ENCODE results near the gene STK11.
"Not testable (repeated sequence)": the region's sequence is repeated elsewhere in the genome, so short reads cannot be mapped to it uniquely, and the experiment has no call there.

Gene STK11

DNA sequence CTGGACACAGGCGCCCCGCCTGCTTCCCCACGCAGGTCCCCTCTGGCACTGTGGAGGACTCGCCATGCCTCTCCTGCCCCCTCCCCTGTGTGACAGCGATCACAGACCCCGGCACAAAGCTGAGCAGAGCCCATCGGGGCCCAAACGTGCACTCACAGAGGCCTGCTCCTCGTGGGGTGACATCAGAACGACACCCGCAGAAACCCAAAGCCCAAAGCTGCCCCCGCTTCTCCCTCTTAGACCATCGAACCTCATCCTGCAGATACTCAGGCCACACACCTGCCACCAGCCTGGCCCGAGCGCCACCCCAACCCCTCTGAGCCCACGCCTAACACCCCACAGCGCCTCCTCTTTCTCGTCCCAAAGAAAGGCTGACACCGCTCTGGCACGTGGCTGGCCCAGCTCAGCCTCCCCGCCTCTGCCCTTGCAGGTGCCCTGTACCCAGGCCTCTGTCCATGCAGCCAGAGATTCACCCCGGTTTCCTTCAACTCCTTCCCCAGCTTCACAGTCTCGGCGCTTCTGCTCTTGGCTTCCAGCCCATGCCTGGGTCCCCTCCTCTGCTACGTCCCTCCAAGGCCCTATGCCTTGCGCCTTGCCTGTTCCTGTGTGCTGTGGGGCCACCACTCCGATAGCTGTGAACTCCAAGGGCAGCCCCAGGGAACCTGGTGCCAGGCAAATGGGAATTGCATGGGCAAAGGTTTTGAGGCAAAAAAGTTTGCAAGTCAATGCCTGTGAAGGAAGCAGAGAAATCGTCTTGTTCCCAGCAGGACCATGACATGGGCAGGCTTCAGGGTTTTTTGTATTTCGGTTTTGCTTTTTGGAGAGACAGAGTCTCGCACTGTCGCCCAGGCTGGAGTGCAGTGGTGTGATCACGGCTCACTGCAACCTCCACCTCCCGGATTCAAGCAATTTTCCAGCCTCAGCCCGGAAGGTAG lies 33.1 kb downstream of the STK11 start:
- no peak for DNase-seq (ENCODE audit: low read depth)

DNA sequence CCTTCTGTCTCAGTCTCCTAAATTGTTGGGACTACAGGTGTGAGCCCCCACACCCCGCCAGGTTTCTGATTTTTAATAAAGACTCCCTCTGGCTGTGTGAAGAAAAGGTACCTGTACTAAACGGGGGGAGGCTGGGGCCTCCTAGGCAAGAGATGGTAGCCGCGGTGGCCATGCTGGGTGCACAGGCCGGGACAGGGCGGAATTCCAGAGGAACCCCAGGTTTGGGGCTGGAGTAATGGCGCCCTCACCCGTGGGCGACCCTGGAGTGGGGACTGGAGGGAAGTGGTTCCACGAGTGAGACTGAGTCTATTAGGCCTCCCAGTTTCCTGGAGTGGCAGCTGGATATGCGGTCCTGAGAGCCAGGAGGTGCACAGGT lies 33.8 kb downstream of the STK11 start:
- DNase-seq (ENCODE audit: low read depth): no peak

DNA sequence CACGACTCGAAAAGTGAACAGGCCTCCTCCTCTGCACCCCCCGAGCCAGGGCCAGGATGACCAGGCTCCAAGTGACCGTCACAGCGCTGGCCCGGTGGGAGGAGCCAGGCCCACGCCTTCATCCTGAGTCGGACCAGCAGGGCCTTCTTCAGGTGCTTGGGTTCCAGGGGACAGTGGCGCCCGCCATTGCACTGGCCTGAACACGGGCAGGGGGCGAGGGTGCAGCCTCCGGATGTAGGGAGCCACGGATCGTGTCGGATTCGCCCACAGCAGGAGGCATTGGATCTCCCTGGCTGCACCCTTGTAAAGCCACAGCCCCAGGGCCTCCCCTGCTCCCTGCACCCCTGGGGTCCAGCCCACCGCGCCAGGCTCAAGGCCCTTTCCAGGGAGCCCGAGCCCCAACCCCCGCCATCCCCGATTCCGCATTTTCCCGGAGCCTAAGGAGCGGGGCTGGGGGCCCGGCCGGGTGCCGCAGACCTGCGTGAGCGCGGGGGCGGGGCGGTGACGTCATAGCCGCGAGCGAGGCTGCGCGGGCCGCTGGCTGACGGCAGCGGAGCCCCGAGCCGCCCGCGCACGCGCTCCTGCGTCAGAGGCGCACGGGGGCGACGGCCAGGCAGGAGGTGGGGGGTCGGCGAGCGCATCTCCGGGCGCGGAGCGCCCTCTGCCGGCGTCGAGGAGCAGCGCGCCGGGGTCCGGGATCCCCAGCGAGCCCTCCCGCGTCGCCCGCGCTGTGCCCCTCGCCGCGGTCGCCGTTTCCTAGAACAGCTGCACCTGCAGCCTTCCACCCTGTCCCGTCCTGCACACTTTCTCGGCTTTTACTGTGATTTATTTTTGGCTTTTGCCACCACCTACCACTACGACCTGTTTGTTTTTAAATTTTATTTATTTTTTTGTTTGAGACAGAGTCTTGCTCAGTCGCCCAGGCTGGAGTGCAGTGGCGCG lies 34.5 kb downstream of the STK11 start:
- no peak for DNase-seq (ENCODE audit: low read depth)

DNA sequence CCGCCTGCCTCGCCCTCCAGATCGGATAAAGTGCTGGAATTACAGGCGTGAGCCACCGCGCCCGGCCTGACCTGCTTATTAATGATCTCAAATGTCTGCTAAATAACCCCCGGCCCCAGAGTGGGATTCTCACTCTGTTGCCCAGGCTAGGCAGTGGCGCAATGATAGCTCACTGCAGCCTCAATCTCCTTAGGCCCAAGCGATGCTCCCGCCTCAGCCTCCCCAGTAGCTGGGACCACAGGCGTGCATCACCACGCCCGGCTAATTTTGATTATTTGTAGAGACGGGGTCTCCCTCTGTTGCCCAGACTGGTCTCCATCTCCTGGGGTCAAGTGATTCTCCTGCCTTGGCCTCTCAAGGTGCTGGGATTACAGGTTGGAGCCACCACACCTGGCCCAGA lies 35.3 kb downstream of the STK11 start:
- no peak for DNase-seq (ENCODE audit: low read depth)

DNA sequence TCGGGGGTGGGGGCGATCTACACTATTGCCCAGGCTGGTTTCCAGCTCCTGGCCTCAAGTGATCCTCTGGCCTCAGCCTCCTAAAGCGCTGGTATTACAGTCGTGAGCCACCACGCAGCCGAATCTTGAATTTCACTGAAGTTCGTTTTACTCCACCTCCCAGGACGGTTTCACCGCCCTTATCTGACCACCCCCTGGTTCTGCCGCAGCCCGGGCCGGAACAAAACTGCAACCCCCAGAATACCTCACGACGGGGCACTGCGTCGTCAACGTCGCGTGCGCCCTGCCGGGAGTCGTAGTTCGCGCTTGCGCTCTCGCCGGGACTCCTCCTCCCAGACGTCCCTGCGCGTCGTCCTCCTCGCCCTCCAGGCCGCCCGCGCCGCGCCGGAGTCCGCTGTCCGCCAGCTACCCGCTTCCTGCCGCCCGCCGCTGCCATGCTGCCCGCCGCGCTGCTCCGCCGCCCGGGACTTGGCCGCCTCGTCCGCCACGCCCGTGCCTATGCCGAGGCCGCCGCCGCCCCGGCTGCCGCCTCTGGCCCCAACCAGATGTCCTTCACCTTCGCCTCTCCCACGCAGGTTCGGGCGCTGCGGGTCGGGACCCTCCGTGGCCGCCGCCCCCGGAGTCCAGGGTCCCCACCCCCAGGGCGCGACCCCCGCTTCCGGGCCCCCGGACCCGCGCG lies 36.0 kb downstream of the STK11 start, which contains the start of gene ATP5F1D:
Gene ATP5F1D, plus strand, starts transcription at position 335 of the 679 bp plus-strand sequence. Its CDS starts 100 bp downstream, at position 435.
- no peak for DNase-seq (ENCODE audit: low read depth)

DNA sequence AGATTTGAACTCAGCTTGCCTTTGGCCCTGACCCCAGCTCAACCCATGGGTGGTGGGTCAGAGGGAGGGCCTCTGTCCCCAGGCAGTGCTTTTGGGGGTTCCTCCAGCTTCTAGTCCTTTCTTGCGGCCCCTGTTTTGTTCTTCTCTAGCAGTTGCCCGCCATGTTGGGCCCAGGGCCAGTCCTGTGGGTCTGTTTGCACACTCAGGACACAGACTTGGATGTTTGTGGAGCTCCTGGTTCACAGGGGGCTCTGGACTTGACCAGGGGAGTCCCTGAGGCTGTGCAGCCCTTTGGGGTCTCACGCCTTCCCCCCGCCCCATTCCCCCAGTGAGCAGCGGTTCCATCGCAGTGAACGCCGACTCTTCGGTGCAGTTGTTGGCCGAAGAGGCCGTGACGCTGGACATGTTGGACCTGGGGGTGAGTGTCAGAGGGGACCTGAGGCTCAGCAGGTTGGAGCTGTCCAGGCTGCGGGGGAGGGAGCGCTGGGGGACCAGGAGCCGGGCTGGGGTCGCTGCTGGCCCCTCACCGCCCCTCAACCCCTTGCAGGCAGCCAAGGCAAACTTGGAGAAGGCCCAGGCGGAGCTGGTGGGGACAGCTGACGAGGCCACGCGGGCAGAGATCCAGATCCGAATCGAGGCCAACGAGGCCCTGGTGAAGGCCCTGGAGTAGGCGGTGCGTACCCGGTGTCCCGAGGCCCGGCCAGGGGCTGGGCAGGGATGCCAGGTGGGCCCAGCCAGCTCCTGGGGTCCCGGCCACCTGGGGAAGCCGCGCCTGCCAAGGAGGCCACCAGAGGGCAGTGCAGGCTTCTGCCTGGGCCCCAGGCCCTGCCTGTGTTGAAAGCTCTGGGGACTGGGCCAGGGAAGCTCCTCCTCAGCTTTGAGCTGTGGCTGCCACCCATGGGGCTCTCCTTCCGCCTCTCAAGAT lies 38.5 kb downstream of the STK11 start:
- no peak for DNase-seq (ENCODE audit: low read depth)

DNA sequence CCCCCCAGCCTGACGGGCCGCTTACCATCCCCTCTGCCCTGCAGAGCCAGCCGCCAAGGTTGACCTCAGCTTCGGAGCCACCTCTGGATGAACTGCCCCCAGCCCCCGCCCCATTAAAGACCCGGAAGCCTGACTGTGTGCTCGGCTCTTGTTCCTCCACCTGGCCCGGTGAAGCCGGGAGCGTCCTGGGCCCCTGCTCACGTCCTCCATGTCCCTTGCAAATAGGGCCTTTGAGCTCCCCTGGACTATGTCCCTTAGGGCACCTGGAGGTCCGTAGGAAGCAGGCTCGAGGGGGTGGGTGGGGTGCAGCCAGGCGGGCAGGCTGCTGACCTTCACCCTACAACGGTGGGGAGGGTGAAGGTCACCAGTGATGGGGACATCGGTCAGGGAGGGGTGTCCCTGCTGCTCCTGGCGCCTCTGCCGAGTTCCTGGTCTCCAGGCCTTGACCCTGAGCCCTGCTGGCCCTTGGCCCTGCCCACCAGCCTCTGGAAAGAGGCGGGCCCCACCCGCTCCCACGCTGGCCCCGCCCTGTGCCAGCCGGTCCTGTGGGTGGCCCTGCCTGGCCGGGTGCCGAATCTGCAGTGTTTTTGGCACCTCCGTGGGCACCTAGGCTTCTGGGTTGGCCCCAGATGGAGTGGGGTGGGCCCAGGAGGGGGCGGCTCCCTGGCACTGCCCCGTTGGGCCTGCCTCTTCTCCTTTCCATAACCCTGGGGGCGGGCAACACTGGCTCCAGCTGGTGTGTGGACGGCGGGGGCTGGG lies 39.3 kb downstream of the STK11 start:
- DNase-seq (ENCODE audit: low read depth): no peak

DNA sequence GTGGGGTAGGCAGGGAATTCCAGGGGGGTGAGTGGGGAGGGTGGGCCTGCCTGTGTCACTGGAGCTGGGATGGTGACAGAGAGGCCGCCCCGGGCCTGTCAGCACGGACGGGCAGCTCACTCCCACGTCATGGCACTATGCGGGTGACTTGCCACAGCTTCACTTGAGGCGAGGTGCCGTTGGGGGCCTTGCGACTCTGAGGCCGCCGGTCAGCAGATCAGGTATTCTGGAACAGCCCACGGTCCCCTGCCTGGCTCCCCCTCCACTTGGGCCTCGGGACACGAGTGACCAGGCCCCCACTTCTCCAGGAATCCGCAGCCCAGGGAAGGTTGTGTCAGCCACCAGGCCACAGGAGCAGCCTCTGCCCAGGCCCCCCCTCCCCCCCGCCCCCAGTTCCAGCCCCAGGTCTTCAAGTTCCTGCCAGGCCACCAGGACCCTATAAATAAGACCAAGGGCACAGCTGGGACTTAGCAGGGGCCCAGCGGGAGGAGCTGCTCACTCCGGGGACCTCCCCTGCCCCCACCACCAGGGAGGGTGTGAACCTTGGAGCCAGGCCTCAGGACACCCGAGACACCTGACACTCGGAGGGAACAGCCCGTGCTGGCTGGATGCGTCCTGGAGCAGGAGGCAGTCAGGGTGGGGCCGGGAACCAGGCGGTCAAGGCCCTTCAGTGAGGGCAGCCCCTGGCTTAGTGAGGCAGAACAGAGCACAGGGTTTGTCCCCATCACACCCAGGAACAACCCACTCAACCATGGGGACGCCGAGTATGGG lies 40.1 kb downstream of the STK11 start:
- DNase-seq (ENCODE audit: low read depth): no peak

DNA sequence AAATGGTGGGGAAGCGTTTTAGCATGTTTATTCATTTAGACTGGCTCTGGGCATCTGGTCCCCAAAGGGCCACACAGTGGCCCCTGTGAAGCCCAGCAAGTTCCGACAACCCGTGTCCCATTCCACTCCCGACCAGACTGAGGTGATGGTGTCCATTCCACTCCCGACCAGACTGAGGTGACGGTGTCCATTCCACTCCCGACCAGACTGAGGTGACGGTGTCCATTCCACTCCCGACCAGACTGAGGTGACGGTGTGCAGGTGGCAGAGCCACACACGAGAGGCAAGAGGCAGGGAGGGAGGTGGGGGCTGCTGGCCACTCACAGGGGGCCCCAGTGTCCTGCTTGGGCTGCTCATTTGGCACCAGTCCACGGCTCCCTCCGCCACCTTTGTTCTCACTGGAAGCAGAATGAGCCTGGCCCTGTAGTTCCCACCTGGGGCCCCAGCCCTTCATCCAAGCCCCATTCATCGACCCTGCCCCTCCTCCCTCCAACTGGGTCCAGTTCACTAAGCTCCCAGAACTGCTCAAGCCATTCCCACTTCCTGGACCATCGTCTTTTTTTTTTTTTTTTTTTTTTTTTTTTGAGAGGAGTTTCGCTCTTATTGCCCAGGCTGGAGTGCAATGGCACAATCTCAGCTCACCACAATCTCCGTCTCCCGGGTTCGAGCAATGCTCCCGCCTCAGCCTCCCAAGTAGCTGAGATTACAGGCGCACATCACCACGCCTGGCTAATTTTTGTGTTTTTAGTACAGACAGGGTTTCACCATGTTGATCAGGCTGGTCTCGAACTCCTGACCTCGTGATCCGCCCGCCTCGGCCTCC lies 40.9 kb downstream of the STK11 start:
- DNase-seq (ENCODE audit: low read depth): not testable (repeated sequence)

DNA sequence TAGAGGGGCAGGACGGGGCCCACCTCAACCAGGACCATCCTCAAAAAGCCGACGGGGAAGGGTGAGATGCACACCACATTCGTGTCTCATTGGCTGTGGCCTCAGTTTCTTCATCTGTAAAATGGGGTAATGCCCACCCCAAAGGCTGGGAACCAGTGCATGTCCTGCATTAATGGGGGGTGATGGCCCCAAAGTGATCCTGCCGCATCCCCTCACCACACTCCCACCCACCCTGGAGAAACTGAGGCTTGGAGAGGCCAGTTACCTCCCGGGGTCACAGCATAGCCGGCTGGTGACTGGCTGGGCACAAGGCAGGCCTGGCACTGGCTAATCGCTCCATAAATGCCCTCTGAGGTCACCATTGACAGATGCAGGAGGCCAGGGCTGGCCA lies 42.2 kb downstream of the STK11 start:
- DNase-seq (ENCODE audit: low read depth): no peak

DNA sequence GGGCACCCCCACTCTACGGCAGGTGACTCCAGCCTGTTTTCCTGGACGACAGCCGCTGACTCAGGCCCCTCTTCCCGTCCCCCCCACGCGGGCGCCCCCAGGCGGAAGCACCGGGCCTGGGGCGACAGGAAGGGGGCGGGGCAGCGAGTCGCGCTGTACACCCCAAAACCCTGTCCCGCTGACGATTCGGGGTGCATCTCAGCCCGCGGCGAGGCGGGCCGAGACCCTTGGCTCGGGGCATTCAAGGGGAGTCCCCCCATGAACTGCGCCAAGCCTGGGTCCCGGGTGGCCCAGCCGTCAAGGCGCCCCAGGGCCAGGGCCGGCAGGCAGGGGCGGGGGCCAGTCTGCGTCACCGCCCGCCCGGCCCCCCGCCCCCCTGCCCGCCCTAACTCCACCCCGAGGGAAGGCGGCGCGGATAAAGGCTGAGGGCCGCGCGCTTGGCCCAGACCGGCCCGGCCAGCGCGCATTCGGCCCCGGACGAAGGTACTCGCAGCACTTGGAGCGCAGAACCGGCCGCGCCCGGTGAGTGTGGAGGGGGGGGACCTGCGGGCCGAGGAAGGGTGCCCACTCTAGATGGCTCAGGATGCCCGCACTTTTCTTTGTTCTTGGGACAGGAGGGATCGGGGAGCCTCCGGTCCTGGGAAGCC lies 42.7 kb downstream of the STK11 start, which contains the start of gene MIDN:
Gene MIDN, plus strand, starts transcription at position 445 of the 647 bp plus-strand sequence. CDS start 1,714 bp downstream, outside the sequence.
- no peak for DNase-seq (ENCODE audit: low read depth)

DNA sequence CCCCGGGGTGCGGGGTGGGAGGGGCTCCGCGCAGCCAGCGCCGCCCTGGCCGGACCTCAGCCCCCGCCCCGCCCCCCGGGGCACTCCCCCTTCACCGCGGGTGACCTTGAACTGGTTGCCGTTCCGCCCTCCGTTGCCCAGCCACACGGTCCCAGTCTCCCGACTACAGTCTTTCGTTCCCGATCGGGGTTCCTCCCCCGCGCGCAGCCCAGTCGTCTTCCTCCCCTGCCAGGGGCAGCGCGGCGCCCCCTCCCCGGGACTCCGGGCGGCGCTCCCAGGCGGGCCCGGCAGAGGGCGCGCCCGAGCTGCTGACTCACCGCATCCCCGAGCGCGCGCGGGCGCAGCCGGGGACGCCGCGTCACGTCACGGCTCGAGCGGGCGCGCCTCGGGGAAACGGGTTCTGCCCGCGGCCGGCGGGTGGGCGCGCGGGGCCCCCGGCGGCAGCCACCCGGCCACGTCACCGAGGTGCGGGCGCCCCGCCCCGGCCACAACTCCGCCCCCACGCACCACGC lies 43.3 kb downstream of the STK11 start:
- no peak for DNase-seq (ENCODE audit: low read depth)

DNA sequence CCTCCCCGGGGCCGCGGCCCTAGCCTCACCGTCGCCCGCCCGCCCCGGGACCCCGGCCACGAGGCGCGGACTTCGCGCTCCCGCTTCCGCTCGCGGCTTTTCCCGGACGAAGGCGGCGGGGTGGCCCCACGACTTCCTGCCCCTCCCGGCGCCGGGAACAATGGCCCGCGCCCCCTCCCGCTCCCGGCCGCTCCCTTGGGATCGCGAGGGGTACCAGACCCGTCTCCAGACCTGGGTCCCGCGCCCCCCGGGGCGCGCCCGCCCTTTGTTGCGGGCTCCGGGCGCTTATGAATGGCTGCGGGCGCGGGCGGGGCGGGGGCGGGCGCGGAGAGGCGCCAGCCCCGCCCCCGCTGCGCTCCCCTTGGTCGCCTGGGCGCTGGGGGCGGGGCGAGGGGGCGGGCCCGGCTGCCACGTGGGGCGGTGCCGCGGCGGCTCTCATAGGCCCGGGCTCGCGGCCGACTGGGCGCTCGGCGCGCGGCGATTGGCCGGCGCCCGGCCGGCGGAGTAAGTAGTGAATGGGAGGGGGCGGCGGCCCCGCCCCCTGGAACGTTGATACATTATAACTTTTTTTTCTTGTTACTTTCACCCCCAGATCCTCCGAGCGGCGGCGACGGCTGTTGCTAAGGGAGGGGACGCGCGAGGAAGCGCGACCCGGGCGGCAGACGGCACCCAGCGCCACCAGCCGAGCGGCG lies 43.9 kb downstream of the STK11 start:
- DNase-seq (ENCODE audit: low read depth): no peak

DNA sequence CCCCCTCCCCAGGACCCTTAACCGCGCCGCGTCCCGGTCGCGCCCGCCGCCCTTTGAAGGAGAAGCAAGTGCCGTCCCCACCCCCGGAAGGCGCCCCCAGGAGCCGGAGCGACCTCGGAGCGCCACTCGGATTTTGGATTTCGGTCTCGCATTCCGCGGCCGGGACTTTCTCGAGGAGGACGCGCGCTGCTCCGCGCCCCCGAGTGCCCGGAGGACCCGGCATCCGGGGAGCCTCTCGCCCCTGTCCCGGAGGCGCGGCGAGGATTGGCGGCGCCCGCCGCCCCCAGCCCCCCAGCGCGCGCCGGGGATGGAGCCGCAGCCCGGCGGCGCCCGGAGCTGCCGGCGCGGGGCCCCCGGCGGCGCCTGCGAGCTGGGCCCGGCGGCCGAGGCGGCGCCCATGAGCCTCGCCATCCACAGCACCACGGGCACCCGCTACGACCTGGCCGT lies 44.4 kb downstream of the STK11 start:
- DNase-seq (ENCODE audit: low read depth): no peak

DNA sequence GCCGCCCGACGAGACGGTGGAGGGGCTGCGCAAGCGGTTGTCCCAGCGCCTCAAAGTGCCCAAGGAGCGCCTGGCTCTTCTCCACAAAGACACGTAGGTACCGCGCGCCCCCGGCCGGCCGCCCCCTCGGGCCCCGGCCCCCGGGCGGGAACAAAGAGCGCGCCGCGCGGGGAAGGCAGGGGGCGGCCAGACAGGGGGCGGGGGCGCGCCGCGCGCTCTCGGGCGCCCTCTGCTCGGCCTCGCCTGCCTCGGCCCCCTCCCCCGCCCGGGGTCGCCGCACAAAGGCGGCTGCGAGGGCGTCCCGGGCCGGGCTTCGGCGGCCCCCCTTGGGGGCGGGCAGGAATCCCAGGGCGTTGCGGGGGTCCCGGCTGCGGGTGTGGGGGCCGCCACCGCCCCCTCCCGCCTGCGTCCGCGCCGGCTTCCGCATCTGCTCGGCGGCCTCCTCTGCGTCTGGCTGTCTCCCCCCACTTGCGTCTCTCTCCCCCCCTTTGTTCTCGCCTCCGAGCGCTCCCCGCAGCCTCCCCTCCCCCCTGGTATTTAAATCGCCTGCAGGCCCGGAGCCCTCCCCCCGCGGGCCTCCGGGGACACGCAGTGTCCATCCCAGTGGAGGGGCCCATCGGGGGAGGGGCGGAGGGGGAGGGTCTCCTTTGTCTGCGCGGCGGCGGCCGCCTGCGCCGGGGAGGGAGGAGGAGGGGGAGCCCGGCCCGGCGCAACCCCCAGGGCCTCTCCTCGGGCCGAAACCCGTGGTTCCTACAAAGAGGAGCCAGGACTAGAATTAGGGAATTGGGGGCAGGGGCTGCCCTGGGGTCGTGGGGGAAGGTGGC lies 45.1 kb downstream of the STK11 start:
- no peak for DNase-seq (ENCODE audit: low read depth)
